Measurements from ENCODE around the gene PARP9.

The PARP9 gene

GRCh38 chr3:122564155-122564912, at the start of gene PARP9, which contains the start of gene DTX3L:
PARP9 (minus strand) TSS chr3:122564300; CDS start chr3:122559620, 4,680 bp downstream.
DTX3L (plus strand) TSS chr3:122564338; CDS start chr3:122564427, 89 bp downstream.
- peak; percentile 82 to 95 for DNase-seq

- peak; percentile 57 to 59 for DNase-seq
These were observed 48.6 kb upstream of the PARP9 start for GRCh38 chr3:122612696-122613095.

GRCh38 chr3:122609798-122610559, 45.9 kb upstream of the PARP9 start:
- DNase-seq, result peak; percentile 74 to 75

- no peak for DNase-seq
These were observed 44.8 kb upstream of the PARP9 start for GRCh38 chr3:122608916-122609315.

- no peak for DNase-seq
These were observed 42.2 kb upstream of the PARP9 start for GRCh38 chr3:122606330-122606729.

GRCh38 chr3:122603056-122603455, 39.0 kb upstream of the PARP9 start:
- no peak for DNase-seq

GRCh38 chr3:122602011-122602710, 38.1 kb upstream of the PARP9 start:
- DNase-seq, result no peak

GRCh38 chr3:122598556-122598955, 34.5 kb upstream of the PARP9 start:
- DNase-seq, result no peak

GRCh38 chr3:122598151-122598550, 34.1 kb upstream of the PARP9 start:
- no peak for DNase-seq

GRCh38 chr3:122594025-122594424, 29.9 kb upstream of the PARP9 start:
- DNase-seq, result no peak

- no peak for DNase-seq
These were observed 26.5 kb upstream of the PARP9 start for GRCh38 chr3:122590610-122591009.

GRCh38 chr3:122589297-122589696, 25.2 kb upstream of the PARP9 start:
- DNase-seq, result no peak

GRCh38 chr3:122587572-122587971, 23.5 kb upstream of the PARP9 start:
- no peak for DNase-seq

- DNase-seq, result no peak
These were observed 22.8 kb upstream of the PARP9 start for GRCh38 chr3:122586773-122587485.

GRCh38 chr3:122586098-122586497, 22.0 kb upstream of the PARP9 start:
- DNase-seq, result no peak

GRCh38 chr3:122582390-122582789, 18.3 kb upstream of the PARP9 start:
- no peak for DNase-seq

- no peak for DNase-seq
These were observed 17.5 kb upstream of the PARP9 start for GRCh38 chr3:122581622-122582021.

GRCh38 chr3:122580470-122580869, 16.4 kb upstream of the PARP9 start:
- no peak for DNase-seq

- no peak for DNase-seq
These were observed 14.1 kb upstream of the PARP9 start for GRCh38 chr3:122578069-122578740.

- no peak for DNase-seq
These were observed 13.4 kb upstream of the PARP9 start, which contains the start of gene PARP15 for GRCh38 chr3:122577409-122578031. PARP15 (plus strand) TSS chr3:122577650; CDS start chr3:122577668, 18 bp downstream.

GRCh38 chr3:122576174-122576940, 12.3 kb upstream of the PARP9 start:
- peak; percentile 31 to 72 for DNase-seq
